HepG2 (cell line): ENCODE measurements around the gene CRTC2. TPM values are rescaled to one million over a fixed set of nuclear protein-coding genes. Genes with fewer than 3 reads are reported as not detected.

Experiments
- AHDC1 ChIP-seq: sonication (generic); formaldehyde crosslinking; IDR thresholded peaks from 2 replicates; pipeline ENCODE4 v1.5.1; 2020; ENCODE audit warnings: mild to moderate bottlenecking, missing genetic modification reagents, borderline replicate concordance
- SRF ChIP-seq: IDR thresholded peaks from 2 replicates; pipeline ENCODE4 v1.6.1; 2011; ENCODE audit warnings: mild to moderate bottlenecking, low read depth, low read length, moderate library complexity
- TP53 ChIP-seq: sonication (generic); formaldehyde crosslinking; conservative IDR thresholded peaks from 2 replicates; pipeline ENCODE4 v1.4.0; 2020; ENCODE audit warnings: missing genetic modification reagents
- ZBTB1 ChIP-seq: sonication (generic); formaldehyde crosslinking; IDR thresholded peaks from 2 replicates; pipeline ENCODE4 v1.4.0; 2020; ENCODE audit warnings: missing genetic modification reagents, borderline replicate concordance
- ZNF740 ChIP-seq: sonication (generic); formaldehyde crosslinking; IDR thresholded peaks from 2 replicates; pipeline ENCODE4 v1.4.0; 2020; ENCODE audit warnings: missing genetic modification reagents
- polyA plus RNA-seq, 8 experiments: library from polyadenylated mRNA; depleted of rRNA in 3 of 8; stranded (reverse) in 7 of 8; unstranded in 1 of 8; fragments of >200 nt; fragmentation: Illumina TruSeq in 4 of 8; extraction: Trizol in 4 of 8; gene quantifications; 2 replicates each; pipeline versions ENCODE4 v1.2.1 to v1.2.3, GENCODE V29; 2011 to 2016; ENCODE audit warnings: low read depth in 4 of 8, missing spikeins in 1 of 8, mixed read lengths in 1 of 8; ENCODE audit not compliant: insufficient read depth in 1 of 8
- total RNA-seq, 5 experiments: library from RNA; depleted of rRNA; stranded (reverse); fragments of >200 nt; fragmentation: Illumina TruSeq; extraction: Trizol; gene quantifications; 2 replicates each; pipeline ENCODE4 v1.2.3, GENCODE V29; 2016; ENCODE audit warnings: low read depth in 1 of 5
- TF ChIP-seq, protein P1 (sequence below): sonication (generic); formaldehyde crosslinking; IDR thresholded peaks from 2 replicates; pipeline ENCODE4 v1.5.0; 2020; ENCODE audit warnings: mild to moderate bottlenecking, missing genetic modification reagents, moderate library complexity

CRTC2 gene
- total and polyA plus RNA-seq, 2 of the 13 experiments (the other 11 are each of a cell fraction or from before 2014, with no cell fraction given) = 6.1 to 26.7 TPM

DNA sequence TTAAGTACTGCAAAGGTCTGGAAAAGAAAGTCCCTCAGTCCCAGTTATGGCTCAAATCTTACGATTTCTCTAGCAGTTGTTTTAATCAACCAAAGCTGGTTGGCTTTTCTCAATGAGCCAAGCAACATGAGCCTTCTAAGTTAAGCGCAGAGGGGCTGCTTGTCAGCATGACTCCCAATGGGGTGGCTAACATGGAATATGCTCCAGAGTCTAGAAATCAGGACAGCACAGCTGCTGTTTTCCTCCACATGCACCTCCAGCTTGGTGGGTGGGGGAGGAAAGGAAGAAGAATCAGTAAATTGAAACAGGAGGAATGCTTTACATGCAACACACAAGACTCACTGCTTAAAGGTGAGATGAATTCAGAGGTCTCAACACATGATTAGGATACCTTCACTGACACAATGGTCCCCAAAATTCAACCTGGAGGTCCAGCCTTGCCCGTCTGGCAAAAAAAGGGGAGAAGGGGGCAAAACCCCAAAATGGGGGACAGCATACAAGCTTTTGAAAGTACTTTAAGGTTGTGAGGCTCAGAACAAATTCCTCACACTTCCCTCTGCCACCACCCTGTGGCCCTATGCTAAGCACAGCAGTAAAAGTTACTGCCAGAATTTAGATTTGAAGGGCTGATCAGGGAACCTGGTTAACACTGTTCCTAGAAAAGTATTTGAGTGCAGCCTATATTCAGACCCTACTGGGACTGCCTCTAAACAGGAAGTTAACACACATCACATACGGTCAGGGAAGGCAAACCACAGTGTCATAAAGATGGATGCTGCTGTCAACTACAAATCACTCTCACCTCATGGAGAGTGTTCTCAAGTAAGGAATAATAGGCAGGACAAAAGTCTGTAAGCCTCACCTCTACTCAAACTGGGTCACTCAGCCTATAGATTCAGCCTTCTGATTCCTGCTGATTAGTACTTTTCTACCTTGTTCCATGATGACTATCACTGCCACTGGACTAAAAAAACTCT is 38.2 kb downstream of the CRTC2 start (continued):
- TF ChIP-seq AHDC1 = 0 out of 2 replicates have a peak, but pooled peaks have one; percentile 23
- TF ChIP-seq SRF = no peak
- TF ChIP-seq ZNF740 (CRISPR knock-in tag) = no peak
- TF ChIP-seq, protein P1, sequence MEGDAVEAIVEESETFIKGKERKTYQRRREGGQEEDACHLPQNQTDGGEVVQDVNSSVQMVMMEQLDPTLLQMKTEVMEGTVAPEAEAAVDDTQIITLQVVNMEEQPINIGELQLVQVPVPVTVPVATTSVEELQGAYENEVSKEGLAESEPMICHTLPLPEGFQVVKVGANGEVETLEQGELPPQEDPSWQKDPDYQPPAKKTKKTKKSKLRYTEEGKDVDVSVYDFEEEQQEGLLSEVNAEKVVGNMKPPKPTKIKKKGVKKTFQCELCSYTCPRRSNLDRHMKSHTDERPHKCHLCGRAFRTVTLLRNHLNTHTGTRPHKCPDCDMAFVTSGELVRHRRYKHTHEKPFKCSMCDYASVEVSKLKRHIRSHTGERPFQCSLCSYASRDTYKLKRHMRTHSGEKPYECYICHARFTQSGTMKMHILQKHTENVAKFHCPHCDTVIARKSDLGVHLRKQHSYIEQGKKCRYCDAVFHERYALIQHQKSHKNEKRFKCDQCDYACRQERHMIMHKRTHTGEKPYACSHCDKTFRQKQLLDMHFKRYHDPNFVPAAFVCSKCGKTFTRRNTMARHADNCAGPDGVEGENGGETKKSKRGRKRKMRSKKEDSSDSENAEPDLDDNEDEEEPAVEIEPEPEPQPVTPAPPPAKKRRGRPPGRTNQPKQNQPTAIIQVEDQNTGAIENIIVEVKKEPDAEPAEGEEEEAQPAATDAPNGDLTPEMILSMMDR = peak; percentile 33
- no peak for TF ChIP-seq ZBTB1 (CRISPR knock-in tag)
- no peak for TF ChIP-seq TP53
